HG03558 (cell line): ENCODE results near the gene ZMYM3.

Experiments used
- ATAC-seq: cut with Tn5 transposase; IDR thresholded peaks from one replicate; pipeline ENCODE4 v1.9.1; 2021; ENCODE audit warnings: moderate number of reproducible peaks; ENCODE audit not compliant: unreplicated experiment; ENCODE audit errors: extremely low read depth

Gene ZMYM3

GRCh38 chrX:71253253-71254091, 468 bp downstream of the ZMYM3 start:
- no peak for ATAC-seq

DNA sequence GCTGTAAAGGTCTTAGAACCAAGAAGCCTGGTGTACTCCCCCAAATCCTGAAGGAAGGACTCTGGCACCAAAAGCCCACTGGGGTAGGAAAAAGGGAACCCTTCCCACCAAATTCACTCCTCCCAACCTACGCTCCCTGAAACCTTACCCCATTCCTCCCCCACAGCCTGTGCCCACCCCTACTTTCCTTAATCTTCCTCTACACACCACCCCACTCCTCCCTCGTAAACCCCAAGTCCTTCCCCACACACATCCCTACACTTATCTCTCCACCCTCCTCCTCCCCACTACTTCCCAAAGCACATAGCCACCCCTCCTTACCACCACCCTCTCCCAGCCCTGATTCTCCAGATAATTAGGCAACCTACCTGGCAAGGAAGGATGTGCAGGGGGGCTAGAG, 1.7 kb downstream of the ZMYM3 start:
- ATAC-seq = no peak

GRCh38 chrX:71251466-71251973, 2.4 kb downstream of the ZMYM3 start:
- ATAC-seq = no peak

GRCh38 chrX:71250841-71251240, 3.1 kb downstream of the ZMYM3 start:
- ATAC-seq = no peak

DNA sequence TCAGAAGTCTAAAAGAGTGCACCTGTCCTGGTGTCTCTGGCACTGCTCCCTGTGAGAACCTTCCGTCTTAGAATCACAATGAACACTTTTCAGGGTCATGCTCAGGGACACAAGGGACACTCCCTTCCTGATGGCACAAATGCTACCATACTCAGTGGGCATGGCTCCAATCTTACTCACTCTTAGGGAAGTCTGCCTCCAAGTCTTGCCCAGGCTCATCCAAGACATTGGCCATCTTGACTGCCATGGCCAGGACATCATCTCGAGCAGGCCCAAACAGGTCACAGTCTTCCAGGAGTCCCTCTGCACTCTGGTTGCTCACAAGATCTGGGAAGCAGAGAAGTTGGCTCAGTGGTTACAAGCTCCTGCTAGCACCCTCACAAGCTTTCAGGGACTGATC, 8.8 kb downstream of the ZMYM3 start:
- ATAC-seq = no peak

GRCh38 chrX:71244359-71245128, 9.4 kb downstream of the ZMYM3 start:
- no peak for ATAC-seq

DNA sequence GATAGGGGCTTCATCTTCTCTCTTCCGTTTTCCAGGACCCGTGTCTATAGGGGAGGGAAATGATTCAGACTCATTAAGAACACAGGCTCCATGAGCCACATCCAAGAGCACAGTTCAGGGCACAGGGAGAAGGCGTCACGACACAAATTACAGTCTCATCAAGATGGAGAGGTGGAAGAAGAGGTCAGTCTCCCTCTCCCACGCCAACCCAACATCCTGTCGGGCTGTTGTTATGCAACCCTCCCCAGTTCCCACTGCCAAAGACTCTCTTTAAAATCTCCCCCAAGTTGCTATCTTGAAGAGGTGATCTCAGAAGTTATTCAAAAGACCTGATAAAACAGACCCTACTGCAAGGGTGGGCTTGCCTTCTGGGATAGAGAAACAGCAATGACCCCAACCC, 12.6 kb downstream of the ZMYM3 start:
- no peak for ATAC-seq

GRCh38 chrX:71239781-71240180, 14.2 kb downstream of the ZMYM3 start:
- ATAC-seq = no peak

GRCh38 chrX:71236836-71237235, 17.1 kb downstream of the ZMYM3 start:
- ATAC-seq = no peak

DNA sequence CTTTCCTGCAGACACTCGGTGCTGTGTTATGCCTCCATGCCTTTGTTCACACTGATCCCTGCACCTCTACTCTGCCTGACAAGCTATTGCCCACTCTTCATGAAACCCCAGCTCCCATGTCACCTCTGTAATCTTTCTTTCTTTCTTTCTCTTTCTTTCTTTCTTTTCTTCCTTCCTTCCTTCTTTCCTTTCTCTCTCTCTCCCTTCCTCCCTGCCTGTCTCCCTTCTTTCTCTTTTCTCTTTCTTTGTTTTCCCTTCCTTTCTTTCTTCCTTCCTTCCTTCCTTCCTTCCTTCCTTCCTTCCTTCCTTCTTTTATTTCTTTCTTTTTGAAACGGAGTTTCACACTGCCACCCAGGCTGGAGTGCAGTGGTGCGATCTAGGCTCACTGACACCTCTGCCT, 18.5 kb downstream of the ZMYM3 start:
- ATAC-seq = no peak

DNA sequence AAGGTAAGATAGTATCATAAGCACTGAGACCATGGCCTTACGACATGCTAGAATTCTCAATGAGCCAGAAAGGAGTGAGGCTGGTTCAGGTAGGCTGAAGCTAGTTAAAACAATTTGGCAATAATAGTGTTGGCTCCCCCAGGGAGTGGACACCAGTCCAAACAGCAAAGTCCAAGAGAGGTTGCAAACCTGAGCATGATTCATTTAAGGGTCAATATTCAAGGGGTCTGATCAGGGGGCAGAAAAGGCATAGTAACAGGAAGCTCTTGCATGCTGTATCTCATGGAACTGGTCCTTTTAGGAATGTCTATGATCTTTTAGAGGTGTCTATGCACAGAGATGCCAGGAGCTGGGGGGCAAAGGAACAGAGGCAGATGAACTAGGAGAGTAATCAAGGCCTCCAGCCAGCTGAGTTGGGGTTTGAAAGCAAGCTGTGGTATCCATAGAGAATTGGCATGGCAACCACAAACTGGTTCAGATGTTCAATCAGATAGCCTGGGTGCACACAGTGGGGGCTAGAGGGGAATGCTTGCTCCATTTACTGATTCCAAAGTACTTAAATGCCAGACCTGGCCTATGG, 25.8 kb downstream of the ZMYM3 start:
- ATAC-seq = no peak

DNA sequence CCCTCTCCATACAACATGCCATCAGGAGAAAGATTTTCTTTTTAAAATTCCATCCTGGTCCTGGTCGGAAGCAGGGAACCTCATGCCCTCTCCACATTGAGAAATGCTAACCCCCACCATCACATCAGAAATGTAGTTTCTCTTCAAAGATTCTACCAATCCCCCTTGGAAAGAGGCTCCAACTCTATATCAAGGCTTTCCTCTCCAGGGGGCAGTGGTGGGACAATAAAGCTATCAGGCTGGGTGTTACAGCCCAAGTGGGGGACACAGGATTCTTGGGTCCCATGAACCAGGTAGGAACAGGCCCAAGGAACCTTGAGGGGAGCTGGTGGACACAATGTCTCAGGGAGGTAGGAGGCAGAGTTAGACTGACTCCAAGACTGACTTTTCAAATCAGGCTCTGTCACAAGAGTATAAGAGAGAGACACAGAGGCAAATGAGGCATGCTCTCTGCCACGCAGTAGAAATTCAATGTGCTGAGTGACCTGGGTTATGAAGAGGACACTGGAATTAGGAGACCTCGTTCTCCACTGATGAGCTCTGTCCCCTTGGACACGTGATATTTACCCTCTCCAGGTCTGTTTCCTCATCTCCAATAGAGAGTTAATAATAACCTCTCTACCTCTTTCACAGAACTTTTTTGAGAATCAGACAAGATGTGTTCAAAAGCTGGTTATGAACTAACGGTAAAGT, 26.4 kb downstream of the ZMYM3 start:
- no peak for ATAC-seq

DNA sequence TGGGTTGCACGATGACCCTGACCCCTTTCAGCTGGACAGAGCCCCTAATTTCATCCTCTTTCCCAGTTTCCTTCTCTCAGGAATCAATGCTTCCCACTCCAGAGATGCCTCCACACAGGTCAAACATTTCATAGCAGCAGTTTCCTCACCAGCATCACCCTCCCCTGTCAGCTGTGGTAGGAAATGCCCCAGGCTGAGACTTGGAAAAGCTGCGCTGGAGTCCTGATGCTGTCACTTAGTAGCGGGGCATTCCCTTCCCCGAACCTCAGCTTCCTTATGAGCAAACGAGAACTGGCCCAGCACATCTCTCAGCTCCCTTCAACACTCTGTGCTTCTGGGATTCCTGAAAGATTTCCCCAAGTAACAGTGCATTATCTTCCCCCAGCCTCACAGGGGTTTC, 28.3 kb downstream of the ZMYM3 start:
- ATAC-seq = no peak

- no peak for ATAC-seq
Measured at GRCh38 chrX:71225009-71225408, 28.9 kb downstream of the ZMYM3 start.

- ATAC-seq = no peak
Measured at GRCh38 chrX:71224098-71224708, 29.7 kb downstream of the ZMYM3 start.

- no peak for ATAC-seq
Measured at GRCh38 chrX:71222929-71223328, 31.0 kb downstream of the ZMYM3 start, which contains the start of gene GJB1. Gene GJB1, plus strand, starts transcription at chrX:71223224. Its CDS starts 484 bp downstream, at chrX:71223708.

GRCh38 chrX:71221145-71221544, 32.8 kb downstream of the ZMYM3 start:
- no peak for ATAC-seq

DNA sequence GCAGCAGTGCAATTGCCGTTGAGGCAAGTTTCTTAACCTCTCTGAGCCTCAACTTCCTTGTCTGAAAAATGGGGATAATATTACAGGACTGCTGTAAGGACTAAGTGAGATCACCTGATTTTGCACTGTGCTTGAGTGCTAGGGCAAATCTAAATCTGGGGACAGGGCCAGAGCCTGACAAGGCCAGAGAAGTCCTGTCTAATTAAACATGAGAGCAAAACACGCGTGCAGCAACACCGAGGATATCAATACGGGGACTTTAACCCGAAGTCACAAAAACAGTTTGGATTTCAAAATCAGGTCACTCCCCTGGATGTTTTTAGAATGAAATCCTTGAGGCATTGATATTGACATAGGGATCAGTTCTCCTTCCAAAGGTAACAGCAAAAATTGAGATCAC, 36.6 kb downstream of the ZMYM3 start:
- no peak for ATAC-seq

DNA sequence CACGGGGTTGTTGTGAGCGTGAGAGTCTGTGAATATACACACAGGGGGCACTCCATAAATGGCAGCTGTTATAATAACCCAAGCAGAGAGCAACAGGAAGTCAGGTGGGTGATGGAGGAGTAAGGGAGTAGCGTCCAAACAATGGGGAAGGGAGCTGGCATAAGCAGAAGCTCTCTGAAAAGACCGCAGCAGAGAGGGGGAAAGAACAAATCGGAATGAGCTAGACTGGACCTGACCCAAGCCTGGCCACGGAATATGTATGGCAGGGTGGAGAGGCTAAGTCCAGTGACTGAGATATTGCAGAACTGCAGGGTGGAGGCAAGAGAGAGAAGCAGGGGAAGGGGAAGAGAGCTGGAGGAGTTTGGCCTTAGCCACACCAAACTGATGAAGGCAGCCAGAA, 37.5 kb downstream of the ZMYM3 start:
- no peak for ATAC-seq

DNA sequence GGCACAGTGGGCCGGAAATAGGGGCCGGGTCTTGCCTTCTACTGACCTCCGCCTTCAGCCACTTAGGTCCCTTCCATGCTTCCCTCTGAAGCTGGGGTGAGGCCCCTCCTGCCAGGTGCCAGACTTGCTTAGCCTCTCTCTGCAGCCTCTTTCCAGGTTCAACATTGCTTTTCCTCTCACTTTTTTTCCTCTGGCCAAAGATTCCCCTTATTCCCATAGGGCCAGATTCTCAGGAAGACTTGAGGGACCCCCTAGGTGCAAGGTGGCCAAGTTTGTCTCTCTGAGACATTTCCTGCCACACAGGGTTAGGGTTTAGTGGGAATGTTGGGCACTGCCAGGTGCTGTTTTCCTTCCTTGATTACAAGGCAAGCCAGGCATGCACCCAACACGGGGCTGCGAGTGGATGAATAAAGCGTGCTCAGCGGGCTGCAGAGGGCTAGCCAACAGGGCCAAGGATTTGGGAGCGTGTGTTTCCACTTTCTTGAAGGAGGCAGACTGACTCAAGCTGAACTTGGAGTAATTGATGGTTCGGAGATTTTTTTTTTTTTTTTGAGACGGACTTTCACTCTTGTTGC, 38.5 kb downstream of the ZMYM3 start:
- no peak for ATAC-seq
